Natural killer cell (primary cell): Measurements from ENCODE around the gene RGL2. TPM values are rescaled to one million over a fixed set of nuclear protein-coding genes. Genes with fewer than 3 reads are reported as not detected.

Source experiments
- ATAC-seq, 3 donors: fragments of 150-1000 bp in 2 of 3; fragments of 200-7000 bp in 1 of 3; cut with Tn5 transposase; 1 replicate in 1 of 3; 2 replicates in 2 of 3; pipeline ENCODE4 v1.10.0; 2021; ENCODE audit warnings: mild to moderate bottlenecking in 2 of 3, moderate library complexity in 2 of 3
- DNase-seq, 2 donors: peaks; one replicate each; pipeline versions ENCODE4 v3.0.0 to v3.0.0-alpha.2; 2013 to 2021; ENCODE audit warnings: mixed read lengths in 1 of 2
- H3K27ac ChIP-seq: one replicate; pipeline ENCODE4 v1.5.1; 2013; ENCODE audit warnings: mild to moderate bottlenecking, low read length
- H3K27me3 ChIP-seq: one replicate; pipeline ENCODE4 v1.6.1; 2013; ENCODE audit warnings: low read length; ENCODE audit not compliant: control insufficient read depth, insufficient read depth
- H3K36me3 ChIP-seq: one replicate; pipeline ENCODE4 v1.6.1; 2013; ENCODE audit warnings: low read length; ENCODE audit not compliant: control insufficient read depth, insufficient read depth
- H3K4me1 ChIP-seq: one replicate; pipeline ENCODE4 v1.6.1; 2013; ENCODE audit warnings: low read length; ENCODE audit not compliant: control insufficient read depth, insufficient read depth
- H3K4me3 ChIP-seq: one replicate; pipeline ENCODE4 v1.5.1; 2013; ENCODE audit warnings: low read length
- H3K9me3 ChIP-seq: one replicate; pipeline ENCODE4 v1.6.1; 2013; ENCODE audit warnings: low read length; ENCODE audit not compliant: control insufficient read depth, insufficient read depth
- H3K27ac Mint-ChIP-seq, 2 donors: one replicate each; pipeline ENCODE4 v1.8.0; 2022; ENCODE audit warnings: mild to moderate bottlenecking in 2 of 2, mixed read lengths in 2 of 2, moderate library complexity in 1 of 2
- H3K27me3 Mint-ChIP-seq, 2 donors: one replicate each; pipeline ENCODE4 v1.8.0; 2022; ENCODE audit warnings: low read depth in 2 of 2, mixed read lengths in 2 of 2
- H3K36me3 Mint-ChIP-seq: one replicate; pipeline ENCODE4 v1.8.0; 2022; ENCODE audit warnings: mixed read lengths
- H3K4me1 Mint-ChIP-seq, 2 donors: one replicate each; pipeline ENCODE4 v1.8.0; 2022; ENCODE audit warnings: mixed read lengths in 2 of 2
- H3K4me3 Mint-ChIP-seq: one replicate; pipeline ENCODE4 v1.8.0; 2022; ENCODE audit warnings: mild to moderate bottlenecking, moderate library complexity, mixed read lengths
- H3K9me3 Mint-ChIP-seq, 2 donors: one replicate each; pipeline ENCODE4 v1.8.0; 2022; ENCODE audit warnings: mixed read lengths in 2 of 2
- CTCF ChIP-seq: fragments of 200-600 bp; IDR thresholded peaks from one replicate; pipeline ENCODE4 v1.8.0; 2022; ENCODE audit warnings: antibody characterized with exemption
- WGBS: methylation state at CpG from one replicate; pipeline ENCODE4 v1.1.7; 2013; ENCODE audit warnings: missing lambda C conversion rate; ENCODE audit not compliant: insufficient coverage; 5-methylcytosine and 5-hydroxymethylcytosine counted together
- intact Hi-C: fragments of 100-400 bp; cut with micrococcal nuclease; formaldehyde crosslinking; loops from one replicate; pipeline ENCODE4 v1.14.2; 2022
- total RNA-seq, 4 donors: library from RNA; stranded (reverse); fragments of 120-200 nt in 1 of 4; gene quantifications; one replicate each; pipeline versions ENCODE4 v1.2.3 to v1.2.4, GENCODE V29; 2013 to 2022

Gene RGL2
- total RNA-seq, 3 donors from 2014 or later (not counting 1 experiment from before 2014, with no cell fraction given), result 80.7 to 91.4 (median 84.9) TPM

DNA sequence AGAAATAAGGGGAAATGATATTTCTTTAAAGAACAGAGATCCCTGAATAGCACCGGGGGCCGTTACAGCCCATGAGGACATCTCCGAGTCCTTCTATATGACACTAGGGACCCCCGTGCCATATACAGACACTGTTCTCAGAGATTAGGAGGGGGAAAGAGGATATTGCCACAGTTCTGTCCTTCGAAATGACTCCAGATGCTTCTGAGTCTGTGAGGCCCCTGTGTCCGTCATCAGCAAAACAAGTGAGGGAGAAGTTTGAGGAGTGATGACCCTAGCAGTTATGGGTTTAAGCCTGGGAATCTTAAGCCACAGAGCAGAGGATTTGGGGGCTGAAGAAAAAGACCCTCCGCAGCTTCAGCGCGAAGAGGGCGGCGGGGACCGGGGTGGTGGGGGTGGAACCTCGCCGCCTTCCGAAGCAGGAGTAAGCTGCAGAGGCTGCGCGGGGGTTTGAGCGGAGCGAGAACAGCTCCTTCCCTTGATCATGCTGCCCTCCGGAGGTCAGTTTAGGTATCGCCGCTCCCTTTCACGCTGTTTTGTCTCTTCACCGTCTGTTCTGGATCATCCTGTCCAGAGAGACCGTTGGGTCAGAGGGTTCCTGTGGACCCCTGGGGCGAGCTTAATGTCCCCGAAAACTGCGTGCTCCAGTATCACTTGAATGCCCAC lies 50.6 kb downstream of the RGL2 start:
- no peaks in the 10 kb centered on the region for H3K9me3 Mint-ChIP-seq
- WGBS, result 2% methylated on average over 27 of the region's 28 CpGs
- peak overlapping the region; percentile 45 for H3K4me3 ChIP-seq

DNA sequence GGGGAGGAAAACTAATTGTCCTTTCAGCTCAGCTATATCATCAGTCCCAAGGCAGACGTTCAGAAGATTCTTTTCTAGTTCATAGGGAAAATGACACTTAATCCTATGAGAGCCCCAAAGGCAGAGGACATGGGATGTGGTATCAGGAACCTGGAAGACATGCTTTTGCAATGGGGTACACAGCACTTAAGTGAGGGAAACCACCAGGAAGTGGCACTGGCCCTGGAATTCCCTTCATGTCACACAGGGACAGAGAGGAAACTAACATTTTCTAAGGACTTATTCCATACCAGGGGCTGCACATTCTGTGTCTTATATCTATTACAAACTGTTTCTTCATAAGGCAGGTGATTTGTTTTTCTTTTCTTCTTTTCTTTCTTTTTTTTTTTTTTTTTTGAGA lies 55.3 kb downstream of the RGL2 start:
- Mint-ChIP-seq H3K36me3 (no peaks in the 10 kb centered on the region), H3K27me3 (peaks cover 20 to 28% of the 10 kb centered on the region in 2 donors), H3K4me3 (no peak overlapping the region), H3K27ac (no peak overlapping the region), H3K9me3 (no peaks in the 10 kb centered on the region), H3K4me1 (peaks cover 2 to 8% of the 10 kb centered on the region in 2 donors)
- 38% methylated on average over 1 of the region's 1 CpG for WGBS
- Histone ChIP-seq H3K27me3 (no peaks in the 10 kb centered on the region), H3K27ac (no peak overlapping the region), H3K4me3 (no peak overlapping the region), H3K4me1 (peaks cover 8% of the 10 kb centered on the region), H3K9me3 (no peaks in the 10 kb centered on the region), H3K36me3 (no peaks in the 10 kb centered on the region)
- intact Hi-C loops, result no loop called here
- TF ChIP-seq CTCF, result no peak
- ATAC-seq (no peak), DNase-seq (no peak)

More for the DNA sequence above, 50.6 kb downstream of the RGL2 start:
- Histone ChIP-seq H3K27ac (peak overlapping the region; percentile 94), H3K36me3 (peaks cover 7% of the 10 kb centered on the region), H3K4me1 (peaks cover 28% of the 10 kb centered on the region), H3K27me3 (no peaks in the 10 kb centered on the region), H3K9me3 (no peaks in the 10 kb centered on the region)
- intact Hi-C loops, result loop anchor here (1.0 kb wide), 3 partner anchors 87 to 234 kb away; no protein-coding TSS in a partner anchor
- Mint-ChIP-seq H3K4me1 (peaks cover 22 to 37% of the 10 kb centered on the region in 2 donors), H3K4me3 (peak overlapping the region; percentile 90), H3K27ac (peak overlapping the region; percentile 95 to 97), H3K36me3 (no peaks in the 10 kb centered on the region), H3K27me3 (peaks cover 0 to 5% of the 10 kb centered on the region in 2 donors)
- peak; percentile 94 for TF ChIP-seq CTCF
- DNase-seq (peak; percentile 89 to 95), ATAC-seq (peak; percentile 38 to 63 (median 47))

DNA sequence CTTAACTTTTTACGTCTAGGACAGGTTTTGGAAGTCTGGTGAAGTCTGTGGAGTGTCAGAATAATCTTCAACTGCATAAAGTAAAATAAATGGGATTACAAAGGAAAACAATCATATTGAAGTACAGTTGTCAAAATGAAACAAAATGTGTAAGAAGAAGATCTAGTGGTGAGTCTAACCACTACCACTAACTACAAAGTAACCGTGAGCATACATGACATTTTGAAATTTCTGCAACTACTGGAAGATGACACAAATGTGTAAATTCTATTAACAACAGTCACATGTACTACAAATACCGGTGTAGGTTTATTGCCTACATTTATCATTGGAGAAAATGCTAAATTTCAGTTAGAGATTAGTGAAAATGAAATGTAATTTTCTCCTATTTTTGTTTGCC lies 56.8 kb downstream of the RGL2 start:
- H3K4me3 Mint-ChIP-seq, result no peak overlapping the region
- no peaks in the 10 kb centered on the region for H3K9me3 ChIP-seq
- no peak overlapping the region for H3K4me3 ChIP-seq
- H3K27me3 ChIP-seq, result no peaks in the 10 kb centered on the region
- no peak overlapping the region for H3K27ac Mint-ChIP-seq
- TF ChIP-seq CTCF, result no peak
- intact Hi-C loops, result no loop called here
- H3K4me1 Mint-ChIP-seq, result no peaks in the 10 kb centered on the region
- H3K27ac ChIP-seq, result no peak overlapping the region
- no peaks in the 10 kb centered on the region for H3K36me3 Mint-ChIP-seq
- DNase-seq (peak in 1 of 2 donors; percentile 19), ATAC-seq (no peak)
- H3K9me3 Mint-ChIP-seq, result no peaks in the 10 kb centered on the region
- no CpG with 5 or more reads among the region's 3 CpGs for WGBS
- H3K36me3 ChIP-seq, result no peaks in the 10 kb centered on the region
- no peaks in the 10 kb centered on the region for H3K4me1 ChIP-seq
- H3K27me3 Mint-ChIP-seq, result peaks cover 20 to 28% of the 10 kb centered on the region in 2 donors

Other genes starting within 250 kb of the RGL2 start
- 100 to 1,000 TPM in 1 of 3 donors, 10 to 100 TPM in 2; 43.1 to 135 (median 73.5) TPM for gene HLA-DPA1, start 225.3 kb downstream of the RGL2 start, total RNA-seq
- gene HLA-DPB1, start 223.0 kb downstream of the RGL2 start, total RNA-seq, result 100 to 1,000 TPM in 1 of 3 donors, 10 to 100 TPM in 2; 55.2 to 131 (median 77.1) TPM
- gene COL11A2, start 106.5 kb downstream of the RGL2 start, total RNA-seq, result 1 to 10 TPM in 1 of 3 donors, under 1 TPM in 2; 0.93 to 2.0 (median 0.94) TPM
- 10 to 100 TPM; 72.3 to 96.4 (median 73.9) TPM for gene RXRB, start 98.3 kb downstream of the RGL2 start, total RNA-seq
- 10 to 100 TPM; 38.9 to 45.7 (median 45.6) TPM for gene SLC39A7, start 98.1 kb downstream of the RGL2 start, total RNA-seq
- 1 to 10 TPM; 5.4 to 7.7 (median 6.8) TPM for gene HSD17B8, start 94.3 kb downstream of the RGL2 start, total RNA-seq
- 10 to 100 TPM; 34.5 to 40.3 (median 36.5) TPM for gene RING1, start 90.4 kb downstream of the RGL2 start, total RNA-seq
- gene VPS52, start 27.1 kb downstream of the RGL2 start, total RNA-seq, result 100 to 1,000 TPM in 1 of 3 donors, 10 to 100 TPM in 2; 98.0 to 112 (median 99.4) TPM
- 1,000 to 10,000 TPM; 1,182 to 1,707 (median 1,500) TPM for gene RPS18, start 26.9 kb downstream of the RGL2 start, total RNA-seq
- 10 to 100 TPM; 22.7 to 24.1 (median 23.1) TPM for gene B3GALT4, start 21.8 kb downstream of the RGL2 start, total RNA-seq
- gene WDR46, start 9.7 kb downstream of the RGL2 start, total RNA-seq, result 10 to 100 TPM; 33.6 to 56.3 (median 47.0) TPM
- 10 to 100 TPM; 19.2 to 26.5 (median 22.7) TPM for gene PFDN6, start 9.3 kb downstream of the RGL2 start, total RNA-seq
- 100 to 1,000 TPM; 404 to 457 (median 446) TPM for gene TAPBP, start 15.1 kb upstream of the RGL2 start, total RNA-seq
- gene ZBTB22, start 18.8 kb upstream of the RGL2 start, total RNA-seq, result 10 to 100 TPM; 20.4 to 34.0 (median 25.9) TPM
- gene DAXX, start 24.0 kb upstream of the RGL2 start, total RNA-seq, result 10 to 100 TPM; 50.7 to 76.7 (median 51.6) TPM
- gene KIFC1, start 92.9 kb upstream of the RGL2 start, total RNA-seq, result 1 to 10 TPM; 2.7 to 4.6 (median 3.3) TPM
- gene PHF1, start 112.1 kb upstream of the RGL2 start, total RNA-seq, result 100 to 1,000 TPM; 262 to 392 (median 322) TPM
- 100 to 1,000 TPM; 166 to 186 (median 184) TPM for gene CUTA, start 119.2 kb upstream of the RGL2 start, total RNA-seq
- gene SYNGAP1, start 121.1 kb upstream of the RGL2 start, total RNA-seq, result 10 to 100 TPM; 43.5 to 61.6 (median 55.8) TPM
- 1 to 10 TPM; 3.8 to 5.1 (median 3.9) TPM for gene ZBTB9, start 155.6 kb upstream of the RGL2 start, total RNA-seq